A673 (cell line): ENCODE data around the gene FGGY. TPM values are rescaled to one million over a fixed set of nuclear protein-coding genes. Genes with fewer than 3 reads are reported as not detected.

Experiments used
- BruUV-seq: library from RNA; stranded (reverse); fragments of 400-500 nt; replicated peaks from 2 replicates; lab custom pipeline; 2021; lab: Mats Ljungman, UMichigan
- CTCF ChIA-PET: fragments of 300-600 bp; sonication (Branson Sonifier 250); formaldehyde crosslinking; loops from one replicate; lab custom pipeline; 2022; ENCODE audit warnings: antibody characterized with exemption; lab: Charles Lee
- POLR2A ChIA-PET: fragments of 300-600 bp; sonication (Branson Sonifier 250); formaldehyde crosslinking; loops from one replicate; lab custom pipeline; 2022; ENCODE audit warnings: antibody characterized with exemption; ENCODE audit not compliant: low non-redundant PET; lab: Charles Lee
- DNase-seq: peaks from one replicate; pipeline ENCODE4 v3.0.0-alpha.2; 2015; ENCODE audit warnings: low spot score
- H3K27ac ChIP-seq: fragments of 200-600 bp; sonication (generic); 2 replicates; pipeline ENCODE4 v1.5.1; 2016; ENCODE audit warnings: mixed run types, low read depth, mild to moderate bottlenecking, mixed read lengths, antibody characterized with exemption, low read length; ENCODE audit not compliant: poor library complexity, severe bottlenecking
- H3K27me3 ChIP-seq: fragments of 200-600 bp; sonication (generic); replicated peaks from 2 replicates; pipeline ENCODE4 v1.6.1; 2017; ENCODE audit warnings: mixed run types, low read depth, mild to moderate bottlenecking, mixed read lengths, antibody characterized with exemption, low read length; ENCODE audit not compliant: insufficient read depth, poor library complexity
- H3K36me3 ChIP-seq: fragments of 200-600 bp; sonication (generic); 2 replicates; pipeline ENCODE4 v1.6.1; 2016; ENCODE audit warnings: mixed run types, mild to moderate bottlenecking, mixed read lengths, antibody characterized with exemption, low read length; ENCODE audit not compliant: insufficient read depth, poor library complexity, severe bottlenecking
- H3K4me1 ChIP-seq: fragments of 200-600 bp; sonication (generic); 2 replicates; pipeline ENCODE4 v1.6.1; 2017; ENCODE audit warnings: mixed run types, mild to moderate bottlenecking, mixed read lengths, antibody characterized with exemption, low read length; ENCODE audit not compliant: insufficient read depth, poor library complexity, severe bottlenecking
- H3K4me3 ChIP-seq: fragments of 200-600 bp; sonication (generic); 2 replicates; pipeline ENCODE4 v1.5.1; 2016; ENCODE audit warnings: low read depth, mixed run types, mild to moderate bottlenecking, mixed read lengths, low read length; ENCODE audit not compliant: poor library complexity, severe bottlenecking
- H3K9me3 ChIP-seq: fragments of 200-600 bp; sonication (generic); 2 replicates; pipeline ENCODE4 v1.6.1; 2016; ENCODE audit warnings: mixed run types, low read depth, mild to moderate bottlenecking, mixed read lengths, antibody characterized with exemption, low read length; ENCODE audit not compliant: poor library complexity, severe bottlenecking
- EZH2 ChIP-seq: fragments of 200-600 bp; sonication (generic); IDR thresholded peaks from 2 replicates; pipeline ENCODE4 v1.6.1; 2017; ENCODE audit warnings: borderline replicate concordance, low read depth, mild to moderate bottlenecking, mixed read lengths, antibody characterized with exemption, low read length; ENCODE audit not compliant: poor library complexity, severe bottlenecking
- intact Hi-C: fragments of 100-400 bp; cut with micrococcal nuclease; formaldehyde crosslinking; loops from one replicate; pipeline ENCODE4 v1.10.0; 2022; ENCODE audit not compliant: unreplicated experiment
- total RNA-seq: library from RNA; stranded (reverse); gene quantifications from 2 replicates; pipeline ENCODE4 v1.2.3, GENCODE V29; 2021
- TF ChIP-seq, protein P1 (sequence below): fragments of 300-800, 200-600 bp; sonication (generic); conservative IDR thresholded peaks from 2 replicates; pipeline ENCODE4 v1.5.1; 2017; ENCODE audit warnings: low read depth, mild to moderate bottlenecking, antibody characterized with exemption, low read length, moderate library complexity, mixed read lengths

FGGY gene
- total RNA-seq, 1 experiment from 2014 or later, result 2.6 TPM

DNA sequence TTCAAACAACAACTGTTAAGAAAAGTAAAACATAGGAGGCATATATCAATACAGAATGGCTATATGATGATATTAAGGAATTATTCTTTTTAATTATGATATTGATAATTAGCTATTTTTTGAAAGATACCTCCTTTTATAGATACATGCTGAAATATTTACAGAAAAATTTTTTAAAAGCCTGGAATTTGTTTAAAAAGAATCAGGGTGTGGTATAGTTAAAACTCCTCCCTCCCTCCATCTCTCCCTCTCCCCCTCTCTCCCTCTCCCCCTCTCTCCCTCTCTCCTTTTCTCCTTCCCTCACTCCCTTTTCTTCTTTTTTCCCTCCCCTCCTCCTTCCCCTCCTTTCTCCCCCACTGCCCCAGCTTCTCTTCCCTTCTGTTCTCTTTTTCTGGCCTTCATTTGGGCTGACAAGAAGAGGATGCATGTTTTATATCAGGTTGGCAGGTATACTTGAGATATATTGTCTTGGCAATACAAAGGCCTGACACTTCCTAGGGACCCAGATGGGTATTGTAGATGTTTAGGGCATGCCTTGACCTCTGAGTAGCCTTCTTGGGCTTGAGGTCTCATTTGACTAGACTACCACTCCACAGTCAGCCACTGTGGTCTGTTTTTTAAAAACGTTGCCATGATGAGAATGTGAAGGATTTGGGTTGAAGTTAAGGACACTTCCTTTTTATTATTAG is 124.5 kb downstream of the FGGY start:
- Histone ChIP-seq H3K9me3 (no peaks in the 10 kb centered on the region), H3K4me1 (no peaks in the 10 kb centered on the region), H3K4me3 (no peak overlapping the region), H3K27ac (no peak overlapping the region), H3K36me3 (no peaks in the 10 kb centered on the region), H3K27me3 (no peaks in the 10 kb centered on the region)
- intact Hi-C loops, result no loop called here
- no peak for TF ChIP-seq EZH2
- TF ChIP-seq, protein P1, sequence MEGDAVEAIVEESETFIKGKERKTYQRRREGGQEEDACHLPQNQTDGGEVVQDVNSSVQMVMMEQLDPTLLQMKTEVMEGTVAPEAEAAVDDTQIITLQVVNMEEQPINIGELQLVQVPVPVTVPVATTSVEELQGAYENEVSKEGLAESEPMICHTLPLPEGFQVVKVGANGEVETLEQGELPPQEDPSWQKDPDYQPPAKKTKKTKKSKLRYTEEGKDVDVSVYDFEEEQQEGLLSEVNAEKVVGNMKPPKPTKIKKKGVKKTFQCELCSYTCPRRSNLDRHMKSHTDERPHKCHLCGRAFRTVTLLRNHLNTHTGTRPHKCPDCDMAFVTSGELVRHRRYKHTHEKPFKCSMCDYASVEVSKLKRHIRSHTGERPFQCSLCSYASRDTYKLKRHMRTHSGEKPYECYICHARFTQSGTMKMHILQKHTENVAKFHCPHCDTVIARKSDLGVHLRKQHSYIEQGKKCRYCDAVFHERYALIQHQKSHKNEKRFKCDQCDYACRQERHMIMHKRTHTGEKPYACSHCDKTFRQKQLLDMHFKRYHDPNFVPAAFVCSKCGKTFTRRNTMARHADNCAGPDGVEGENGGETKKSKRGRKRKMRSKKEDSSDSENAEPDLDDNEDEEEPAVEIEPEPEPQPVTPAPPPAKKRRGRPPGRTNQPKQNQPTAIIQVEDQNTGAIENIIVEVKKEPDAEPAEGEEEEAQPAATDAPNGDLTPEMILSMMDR, result no peak
- CTCF ChIA-PET, result no interaction called here
- POLR2A ChIA-PET, result no interaction called here
- BruUV-seq, result no TSS peak
- DNase-seq, result no peak

DNA sequence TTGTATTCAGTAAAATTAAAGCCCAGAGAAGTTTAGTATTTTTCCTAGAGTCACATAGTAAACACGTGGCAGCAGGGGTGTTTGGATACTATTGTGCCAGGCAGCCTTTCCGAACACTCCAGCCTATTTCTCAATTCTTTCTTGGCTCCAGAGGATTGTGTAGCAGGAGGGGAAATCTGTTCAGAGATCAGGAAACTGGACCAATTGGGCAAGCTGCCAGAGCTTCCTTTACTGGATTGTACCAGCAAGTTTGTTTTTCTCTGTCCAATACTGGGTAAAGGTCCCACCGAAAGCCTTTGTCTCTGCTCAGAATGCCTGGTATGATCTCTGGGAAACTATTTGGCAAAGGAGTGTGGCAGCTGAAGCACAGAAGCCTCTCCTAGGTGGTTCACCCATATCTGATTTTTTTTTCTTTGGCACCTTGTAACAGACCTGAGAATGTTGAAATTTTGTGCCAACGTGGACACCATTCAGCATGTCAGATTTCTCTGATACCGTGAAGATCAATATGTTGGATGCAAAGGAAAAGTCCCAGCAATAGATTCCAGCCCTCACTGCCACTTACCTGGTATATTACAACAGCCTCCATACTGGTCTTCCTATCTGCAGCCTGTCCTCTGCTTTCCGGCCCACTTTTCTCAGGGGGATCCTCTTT is 126.2 kb downstream of the FGGY start:
- Histone ChIP-seq H3K4me1 (no peaks in the 10 kb centered on the region), H3K4me3 (no peak overlapping the region), H3K27ac (no peak overlapping the region), H3K36me3 (no peaks in the 10 kb centered on the region), H3K9me3 (no peaks in the 10 kb centered on the region), H3K27me3 (no peaks in the 10 kb centered on the region)
- BruUV-seq, result no TSS peak
- TF ChIP-seq EZH2, result no peak
- TF ChIP-seq, protein P1, result no peak
- intact Hi-C loops, result no loop called here
- CTCF ChIA-PET, result no interaction called here
- DNase-seq, result peak; percentile 22
- POLR2A ChIA-PET, result no interaction called here

DNA sequence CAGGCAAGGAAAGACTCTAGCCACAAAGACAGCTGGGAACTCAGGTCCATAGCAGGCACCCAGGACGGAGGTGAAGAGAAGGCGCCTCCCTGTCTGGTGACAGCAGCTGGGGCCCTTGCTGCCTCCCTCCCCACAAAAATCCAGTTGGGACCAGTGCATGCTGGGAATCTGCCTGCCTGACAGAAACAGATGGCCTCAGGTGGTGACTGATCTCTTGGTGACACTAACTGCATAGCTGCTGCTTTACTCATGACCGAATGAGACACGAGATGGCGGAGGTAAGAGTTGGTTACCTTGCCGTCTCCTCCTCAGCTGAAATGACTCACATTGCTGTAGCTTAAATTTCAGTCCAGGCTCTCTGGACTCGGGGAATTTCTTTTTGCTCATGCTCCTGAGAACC is 130.3 kb downstream of the FGGY start:
- ChIA-PET CTCF (no interaction called here), POLR2A (no interaction called here)
- no peak overlapping the region for H3K4me3 ChIP-seq
- no peaks in the 10 kb centered on the region for H3K36me3 ChIP-seq
- H3K27me3 ChIP-seq, result no peaks in the 10 kb centered on the region
- no TSS peak for BruUV-seq
- H3K9me3 ChIP-seq, result no peaks in the 10 kb centered on the region
- intact Hi-C loops, result no loop called here
- TF ChIP-seq, protein P1, result no peak
- no peak for TF ChIP-seq EZH2
- DNase-seq, result no peak
- no peak overlapping the region for H3K27ac ChIP-seq
- H3K4me1 ChIP-seq, result no peaks in the 10 kb centered on the region
